Activated naive CD4-positive, alpha-beta T cell treated with anti-CD3 and anti-CD28 coated beads, Interleukin-2, amount 10 ng/mL, durations not matched to agents 7 days and 5 days (primary cell): Measurements from ENCODE around the gene NBPF3.
"Not testable (repeated sequence)": the region's sequence is repeated elsewhere in the genome, so short reads cannot be mapped to it uniquely, and the experiment has no call there.

Experiments used
- CTCF ChIA-PET: fragments of 350-600 bp; sonication (Branson Sonifier 250); formaldehyde crosslinking; loops from one replicate; lab custom pipeline; 2021; ENCODE audit warnings: antibody characterized with exemption; lab: Charles Lee
- DNase-seq: peaks from one replicate; pipeline ENCODE4 v3.0.0-alpha.2; 2020
- H3K27ac Mint-ChIP-seq: one replicate; pipeline ENCODE4 v1.8.0; 2021; ENCODE audit warnings: mild to moderate bottlenecking, moderate library complexity, mixed read lengths
- H3K27me3 Mint-ChIP-seq: one replicate; pipeline ENCODE4 v1.8.0; 2021; ENCODE audit warnings: mild to moderate bottlenecking, mixed read lengths
- H3K36me3 Mint-ChIP-seq: one replicate; pipeline ENCODE4 v1.8.0; 2021; ENCODE audit warnings: mixed read lengths
- H3K4me1 Mint-ChIP-seq: one replicate; pipeline ENCODE4 v1.8.0; 2021; ENCODE audit warnings: mixed read lengths
- H3K4me3 Mint-ChIP-seq: one replicate; pipeline ENCODE4 v1.8.0; 2021; ENCODE audit warnings: mild to moderate bottlenecking, moderate library complexity, mixed read lengths
- H3K9me3 Mint-ChIP-seq: one replicate; pipeline ENCODE4 v1.8.0; 2021; ENCODE audit warnings: mixed read lengths

NBPF3 gene

DNA sequence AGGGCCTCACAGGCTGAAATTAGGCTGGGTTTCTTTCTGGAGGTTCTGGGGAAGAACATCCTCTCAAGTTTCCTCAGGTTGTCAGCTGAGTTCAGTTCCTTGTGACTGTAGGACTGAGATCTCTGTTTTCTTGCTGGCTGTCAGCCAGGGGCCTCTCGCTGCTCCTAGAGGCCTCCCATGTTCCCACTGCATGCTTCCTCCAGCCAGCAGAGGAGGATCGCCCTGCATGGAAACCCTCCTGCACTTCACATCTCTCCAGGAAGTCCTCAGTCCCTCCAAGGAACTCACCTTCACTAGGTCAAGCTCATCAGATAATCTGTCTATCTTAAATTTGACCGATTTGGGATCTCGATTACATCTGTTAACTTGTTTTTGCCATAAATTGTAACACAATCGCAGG lies 15.0 kb downstream of the NBPF3 start:
- H3K27ac Mint-ChIP-seq, H3K36me3 Mint-ChIP-seq, DNase-seq, CTCF ChIA-PET, H3K9me3 Mint-ChIP-seq, H3K4me3 Mint-ChIP-seq, H3K27me3 Mint-ChIP-seq: not testable (repeated sequence)
- H3K4me1 Mint-ChIP-seq: peaks cover 19% of the 10 kb centered on the region

- CTCF ChIA-PET: no interaction called here
- Mint-ChIP-seq H3K36me3 (no peaks in the 10 kb centered on the region), H3K27me3 (no peaks in the 10 kb centered on the region), H3K4me1 (peaks cover 12% of the 10 kb centered on the region), H3K27ac (no peak overlapping the region), H3K9me3 (no peaks in the 10 kb centered on the region), H3K4me3 (no peak overlapping the region)
- no peak for DNase-seq
These were observed 17.7 kb downstream of the NBPF3 start for GRCh38 chr1:21457654-21458053.

- DNase-seq, H3K36me3 Mint-ChIP-seq, H3K27me3 Mint-ChIP-seq, H3K4me3 Mint-ChIP-seq, H3K9me3 Mint-ChIP-seq, H3K4me1 Mint-ChIP-seq, H3K27ac Mint-ChIP-seq: not testable (repeated sequence)
- CTCF ChIA-PET: interaction anchor here (0.7 kb wide), 1 partner anchor 642 kb away, joined by 3 read pairs; no protein-coding TSS in a partner anchor
These were observed 25.2 kb downstream of the NBPF3 start for GRCh38 chr1:21465127-21465526.

DNA sequence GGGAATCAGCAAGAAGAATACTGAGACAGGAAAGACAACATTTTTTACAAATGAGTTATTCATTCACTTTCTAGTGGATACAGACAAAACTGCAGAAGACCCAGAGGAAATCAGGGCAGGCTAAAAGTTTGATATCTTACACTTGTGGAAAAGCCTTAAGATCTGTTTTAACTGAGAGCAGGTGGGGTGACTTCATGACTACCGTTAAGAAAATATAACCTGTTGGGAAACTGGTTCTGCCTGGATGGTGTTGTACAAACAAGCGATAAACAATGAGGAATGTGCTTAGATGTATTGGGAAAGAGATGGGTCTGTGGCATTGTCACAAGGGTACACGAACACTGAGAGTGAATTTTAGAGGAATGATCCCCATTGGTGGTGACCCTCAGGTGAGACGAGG lies 28.0 kb downstream of the NBPF3 start:
- H3K27ac Mint-ChIP-seq, H3K4me3 Mint-ChIP-seq, H3K36me3 Mint-ChIP-seq, H3K4me1 Mint-ChIP-seq, DNase-seq, H3K9me3 Mint-ChIP-seq, H3K27me3 Mint-ChIP-seq: not testable (repeated sequence)
- CTCF ChIA-PET: interaction anchor here (0.7 to 2.3 kb wide), 3 partner anchors 9 to 250 kb away, joined by 3 to 5 read pairs (median 4); no protein-coding TSS in a partner anchor

DNA sequence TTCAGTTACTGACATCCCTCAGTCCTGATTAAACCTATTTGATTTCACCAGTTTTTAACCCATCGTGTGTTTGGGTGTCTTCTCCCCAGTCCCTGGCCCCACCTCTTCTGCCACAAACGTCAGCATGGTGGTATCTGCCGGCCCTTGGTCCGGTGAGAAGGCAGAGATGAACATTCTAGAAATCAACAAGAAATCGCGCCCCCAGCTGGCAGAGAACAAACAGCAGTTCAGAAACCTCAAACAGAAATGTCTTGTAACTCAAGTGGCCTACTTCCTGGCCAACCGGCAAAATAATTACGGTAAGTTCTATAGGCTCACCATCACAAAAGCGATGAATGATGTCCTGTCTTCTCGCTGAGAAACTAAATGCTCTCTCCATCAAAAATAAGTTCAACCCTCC lies 28.7 kb downstream of the NBPF3 start:
- no peaks in the 10 kb centered on the region for H3K36me3 Mint-ChIP-seq
- no peak overlapping the region for H3K4me3 Mint-ChIP-seq
- CTCF ChIA-PET: interaction anchor here (0.7 to 2.3 kb wide), 3 partner anchors 9 to 251 kb away, joined by 3 to 5 read pairs (median 4); no protein-coding TSS in a partner anchor
- H3K9me3 Mint-ChIP-seq: no peaks in the 10 kb centered on the region
- DNase-seq: peak; percentile 47
- H3K27me3 Mint-ChIP-seq: no peaks in the 10 kb centered on the region
- no peaks in the 10 kb centered on the region for H3K4me1 Mint-ChIP-seq
- no peak overlapping the region for H3K27ac Mint-ChIP-seq

GRCh38 chr1:21469581-21469980 lies 29.6 kb downstream of the NBPF3 start:
- no peak for DNase-seq
- Mint-ChIP-seq H3K4me1 (no peaks in the 10 kb centered on the region), H3K36me3 (no peaks in the 10 kb centered on the region), H3K4me3 (no peak overlapping the region), H3K27me3 (no peaks in the 10 kb centered on the region), H3K9me3 (no peaks in the 10 kb centered on the region), H3K27ac (no peak overlapping the region)
- CTCF ChIA-PET: interaction anchor here (0.6 to 2.3 kb wide), 3 partner anchors 10 to 237 kb away, joined by 3 to 7 read pairs (median 5); no protein-coding TSS in a partner anchor

DNA sequence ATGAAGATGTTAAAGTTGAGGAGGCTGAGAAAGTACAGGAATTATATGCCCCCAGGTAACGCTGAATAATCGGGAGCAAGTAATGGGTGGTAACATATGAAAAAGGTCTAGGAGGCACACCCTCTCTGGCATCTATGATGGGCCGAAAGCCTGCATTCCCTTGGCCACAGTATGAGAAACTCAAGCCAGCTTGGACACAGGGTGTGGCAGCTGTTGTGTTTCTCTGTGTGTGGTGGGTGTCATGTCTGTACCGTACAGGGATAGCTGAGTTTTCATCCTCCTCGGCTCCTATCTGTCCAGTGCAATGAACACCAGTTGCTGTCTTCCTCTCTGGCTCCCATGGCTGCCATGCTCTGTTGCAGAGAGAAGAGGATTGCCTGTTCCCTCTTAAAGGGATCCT lies 32.9 kb downstream of the NBPF3 start:
- CTCF ChIA-PET: no interaction called here
- Mint-ChIP-seq H3K27ac (no peak overlapping the region), H3K36me3 (no peaks in the 10 kb centered on the region), H3K4me1 (no peaks in the 10 kb centered on the region), H3K27me3 (no peaks in the 10 kb centered on the region), H3K4me3 (no peak overlapping the region), H3K9me3 (no peaks in the 10 kb centered on the region)
- no peak for DNase-seq

DNA sequence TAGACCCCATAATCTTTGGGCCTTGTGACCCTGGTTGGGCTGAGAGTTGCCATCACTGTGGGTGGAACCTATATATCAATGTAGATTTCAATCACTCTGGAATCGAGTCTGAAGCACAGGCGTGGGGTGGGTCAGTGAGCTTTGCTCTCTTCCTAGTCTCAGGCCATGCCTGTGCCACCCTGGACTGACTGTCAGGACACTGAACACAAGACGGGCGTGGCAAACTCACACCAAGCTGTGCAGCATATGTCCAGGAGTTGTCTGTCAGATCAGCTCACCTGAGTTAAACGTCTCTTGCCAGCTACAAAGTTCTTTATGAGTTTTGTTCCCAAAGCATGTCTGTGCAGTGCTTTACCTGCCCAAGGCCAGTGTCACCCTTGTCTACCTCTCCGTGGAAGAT lies 38.4 kb downstream of the NBPF3 start:
- no peaks in the 10 kb centered on the region for H3K9me3 Mint-ChIP-seq
- CTCF ChIA-PET: no interaction called here
- peaks cover 4% of the 10 kb centered on the region for H3K27me3 Mint-ChIP-seq
- H3K36me3 Mint-ChIP-seq: peaks cover 2% of the 10 kb centered on the region
- DNase-seq: no peak
- H3K4me3 Mint-ChIP-seq: no peak overlapping the region
- H3K27ac Mint-ChIP-seq: no peak overlapping the region
- H3K4me1 Mint-ChIP-seq: no peaks in the 10 kb centered on the region

DNA sequence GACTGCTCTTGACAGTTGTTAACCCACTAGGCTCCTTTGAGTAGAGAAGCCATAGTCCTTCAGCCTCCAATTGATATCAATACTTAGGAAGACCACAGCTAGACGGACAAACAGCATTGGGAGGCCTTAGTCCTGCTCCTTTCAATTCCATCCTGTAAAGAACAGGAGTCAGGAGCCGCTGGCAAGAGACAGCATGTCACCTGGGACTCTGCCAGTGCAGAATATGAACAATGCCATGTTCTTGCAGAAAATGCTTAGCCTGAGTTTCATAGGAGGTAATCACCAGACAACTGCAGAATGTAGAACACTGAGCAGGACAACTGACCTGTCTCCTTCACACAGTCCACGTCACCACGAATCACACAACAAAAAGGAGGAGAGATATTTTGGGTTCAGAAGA lies 43.9 kb downstream of the NBPF3 start:
- Mint-ChIP-seq H3K27me3 (peaks cover 13% of the 10 kb centered on the region), H3K4me1 (peaks cover 11% of the 10 kb centered on the region)
- H3K9me3 Mint-ChIP-seq, H3K27ac Mint-ChIP-seq, H3K4me3 Mint-ChIP-seq, H3K36me3 Mint-ChIP-seq, DNase-seq, CTCF ChIA-PET: not testable (repeated sequence)

GRCh38 chr1:21489146-21489545 lies 49.2 kb downstream of the NBPF3 start:
- no peak for DNase-seq
- Mint-ChIP-seq H3K4me3 (no peak overlapping the region), H3K9me3 (peaks cover 4% of the 10 kb centered on the region), H3K27ac (no peak overlapping the region), H3K4me1 (peaks cover 15% of the 10 kb centered on the region), H3K36me3 (no peaks in the 10 kb centered on the region), H3K27me3 (peaks cover 47% of the 10 kb centered on the region)
- CTCF ChIA-PET: interaction anchor here (1.0 to 2.6 kb wide), 3 partner anchors 19 to 119 kb away, joined by 3 to 23 read pairs (median 7); no protein-coding TSS in a partner anchor

DNA sequence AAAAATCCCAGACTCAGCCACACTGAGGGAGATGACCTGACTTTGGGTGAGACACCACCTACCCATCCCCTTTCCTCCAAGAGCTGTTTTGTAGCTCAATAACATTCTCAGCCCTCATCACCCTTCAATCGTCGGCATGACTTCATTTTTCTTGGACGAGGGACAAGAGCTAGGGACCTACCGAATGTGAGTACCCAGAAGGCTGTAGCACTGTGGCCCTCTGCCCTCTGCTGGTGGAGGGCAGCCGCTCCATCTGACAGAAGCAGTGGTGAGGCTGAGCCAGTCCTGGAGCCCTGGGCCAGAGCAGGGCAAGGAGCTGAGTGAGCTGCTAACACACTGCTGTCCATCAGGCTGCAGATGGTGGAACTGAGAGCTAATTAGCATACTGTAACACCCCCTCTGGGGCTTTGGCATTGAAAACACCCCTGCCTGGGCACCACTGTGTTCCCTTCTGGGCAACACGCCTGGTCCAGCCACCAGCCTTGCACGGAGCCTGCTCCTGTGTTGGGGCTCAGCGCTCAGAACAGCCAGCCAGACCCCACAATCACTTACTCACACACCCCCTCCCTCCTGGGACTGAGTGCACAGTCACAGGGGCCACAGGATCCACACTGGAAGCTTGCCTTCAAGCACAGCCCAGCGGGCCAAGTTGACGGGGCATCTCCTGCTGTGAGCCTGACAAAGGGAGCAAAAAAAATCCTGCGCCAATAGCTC lies 51.0 kb downstream of the NBPF3 start:
- CTCF ChIA-PET: interaction anchor here (0.7 to 2.6 kb wide), 5 partner anchors 15 to 121 kb away, joined by 3 to 23 read pairs (median 6); no protein-coding TSS in a partner anchor
- Mint-ChIP-seq H3K4me3 (no peak overlapping the region), H3K4me1 (peaks cover 15% of the 10 kb centered on the region), H3K36me3 (no peaks in the 10 kb centered on the region), H3K9me3 (peaks cover 4% of the 10 kb centered on the region), H3K27ac (no peak overlapping the region), H3K27me3 (peaks cover 54% of the 10 kb centered on the region)
- DNase-seq: peak; percentile 50

DNA sequence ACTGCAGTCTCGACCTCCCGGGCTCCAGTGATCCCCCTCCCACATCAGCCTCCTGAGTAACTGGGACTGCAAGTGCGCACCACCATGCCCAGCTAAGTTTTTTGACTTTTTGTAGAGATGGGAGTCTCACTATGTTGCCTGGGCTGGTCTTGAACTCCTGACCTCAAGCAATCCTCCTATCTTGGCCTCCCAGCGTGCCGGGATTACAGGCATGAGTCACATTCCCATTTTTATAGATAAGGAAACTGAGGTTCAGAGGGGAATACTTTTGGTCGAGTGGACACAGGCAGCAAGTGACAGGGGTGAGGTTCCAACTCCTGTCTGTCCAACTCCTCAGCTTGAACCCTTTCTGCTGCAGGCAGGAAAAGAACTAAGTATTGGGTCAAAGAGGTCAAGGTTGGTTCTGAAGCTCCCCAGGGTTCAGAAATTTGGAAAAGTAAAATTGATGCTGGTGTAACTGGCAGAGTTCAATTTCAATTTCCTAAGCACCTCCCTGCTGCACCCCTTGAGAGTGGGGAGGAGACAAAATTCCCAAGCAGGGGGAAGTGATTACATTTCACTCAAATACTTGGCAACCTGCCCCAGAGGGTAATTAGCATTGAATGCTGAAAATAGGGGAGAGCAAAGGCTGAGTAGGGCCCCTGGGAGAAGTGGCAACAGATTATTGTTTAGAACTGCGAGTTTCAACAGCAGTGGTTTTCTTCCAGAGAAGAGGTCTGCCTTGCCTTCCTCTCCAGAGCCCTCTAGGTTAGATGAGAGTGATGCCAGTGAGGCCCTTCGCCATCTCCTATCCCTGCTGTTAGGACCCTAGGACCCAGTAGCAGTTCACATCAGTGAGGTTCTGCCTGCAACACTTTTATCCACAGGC lies 51.8 kb downstream of the NBPF3 start:
- Mint-ChIP-seq H3K27me3 (peaks cover 59% of the 10 kb centered on the region), H3K4me1 (peaks cover 15% of the 10 kb centered on the region), H3K4me3 (no peak overlapping the region), H3K9me3 (peaks cover 4% of the 10 kb centered on the region), H3K36me3 (no peaks in the 10 kb centered on the region), H3K27ac (no peak overlapping the region)
- no peak for DNase-seq
- CTCF ChIA-PET: interaction anchor here (0.7 to 2.6 kb wide), 6 partner anchors 14 to 122 kb away, joined by 3 to 23 read pairs (median 4); no protein-coding TSS in a partner anchor

GRCh38 chr1:21492356-21492625 lies 52.4 kb downstream of the NBPF3 start:
- CTCF ChIA-PET: interaction anchor here (1.1 kb wide), 1 partner anchor 122 kb away, joined by 3 read pairs; no protein-coding TSS in a partner anchor
- no peak overlapping the region for H3K4me3 Mint-ChIP-seq
- DNase-seq: no peak
- peaks cover 15% of the 10 kb centered on the region for H3K4me1 Mint-ChIP-seq
- peaks cover 4% of the 10 kb centered on the region for H3K9me3 Mint-ChIP-seq
- H3K27me3 Mint-ChIP-seq: peaks cover 64% of the 10 kb centered on the region
- no peaks in the 10 kb centered on the region for H3K36me3 Mint-ChIP-seq
- no peak overlapping the region for H3K27ac Mint-ChIP-seq

- H3K27me3 Mint-ChIP-seq: peaks cover 68% of the 10 kb centered on the region
- no peaks in the 10 kb centered on the region for H3K9me3 Mint-ChIP-seq
- H3K36me3 Mint-ChIP-seq: no peaks in the 10 kb centered on the region
- no peak overlapping the region for H3K27ac Mint-ChIP-seq
- CTCF ChIA-PET: no interaction called here
- no peak overlapping the region for H3K4me3 Mint-ChIP-seq
- H3K4me1 Mint-ChIP-seq: peaks cover under 1% of the 10 kb centered on the region
- DNase-seq: no peak
These were observed 54.3 kb downstream of the NBPF3 start for GRCh38 chr1:21494196-21494595.
